HS-27A (cell line): ENCODE data around the gene MAD1L1.

Source experiments
- DNase-seq: peaks from one replicate; pipeline ENCODE4 v3.0.0-alpha.2; 2012; ENCODE audit warnings: low read depth, missing footprints

MAD1L1 gene

DNA sequence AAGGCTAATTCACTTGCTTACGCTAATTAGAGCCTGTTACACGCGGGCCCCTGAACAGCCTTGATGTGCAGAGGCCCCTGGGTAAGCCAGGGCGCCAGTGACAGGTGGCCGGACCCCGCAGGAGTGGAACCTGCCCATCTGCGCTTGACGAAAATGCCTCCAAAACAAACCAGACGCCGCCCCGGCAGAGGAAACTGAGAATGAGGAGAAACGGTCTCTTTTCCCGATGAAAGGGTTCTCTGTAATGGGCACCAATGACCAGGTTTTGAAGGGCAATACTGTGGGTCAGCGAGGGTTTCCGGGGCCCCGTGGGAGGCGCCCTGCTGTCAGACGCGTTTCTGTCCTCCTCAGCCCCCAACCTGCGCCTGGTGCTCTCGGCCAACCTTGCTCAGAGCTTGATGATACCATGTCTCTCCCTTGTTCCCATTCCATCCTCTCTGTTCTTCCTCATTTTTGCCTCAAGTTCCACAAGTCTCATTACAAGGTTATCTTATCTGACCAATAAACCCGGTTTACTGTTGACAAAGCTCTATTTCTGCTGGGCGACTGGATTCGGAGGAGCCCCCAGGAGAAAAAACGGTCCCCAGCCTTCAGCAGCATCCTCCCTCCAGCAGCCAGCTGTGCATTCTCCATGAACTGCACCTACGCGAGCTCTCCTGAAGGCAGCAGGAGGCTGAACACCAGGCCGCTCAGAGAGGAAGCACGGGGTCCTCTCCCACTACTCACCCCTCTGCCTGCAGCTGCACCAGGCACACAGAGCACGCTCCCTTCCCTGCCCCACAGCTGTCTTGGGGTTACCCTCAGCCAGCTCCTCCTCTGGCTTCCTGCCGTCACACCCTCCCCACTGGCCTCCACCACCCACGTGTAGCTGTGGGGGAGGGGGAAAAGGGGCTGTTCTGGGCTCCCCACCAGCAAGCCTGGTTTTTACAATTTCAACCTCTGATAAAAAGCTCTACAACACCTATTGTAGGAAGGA, 202.0 kb downstream of the MAD1L1 start:
- DNase-seq, result no peak

DNA sequence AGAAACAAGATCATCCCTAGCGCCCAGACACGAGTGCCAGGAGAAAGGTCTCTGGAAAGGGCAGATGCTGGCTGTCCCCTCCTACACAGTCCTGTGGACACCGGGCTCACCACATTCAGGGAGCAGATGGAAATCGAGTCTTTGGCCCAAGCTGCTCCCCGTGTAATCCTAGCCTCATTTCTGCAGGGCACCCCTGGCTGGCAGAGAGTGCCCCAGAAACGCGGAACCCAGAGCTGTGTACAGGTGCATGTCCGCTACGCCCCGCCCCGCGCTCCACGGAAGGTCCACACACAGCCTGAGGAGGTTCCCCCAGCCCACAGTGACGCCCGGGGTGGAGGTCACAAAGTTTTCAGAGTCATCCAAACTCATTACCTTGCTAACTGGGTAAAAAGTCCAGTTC, 202.8 kb downstream of the MAD1L1 start:
- DNase-seq, result no peak

DNA sequence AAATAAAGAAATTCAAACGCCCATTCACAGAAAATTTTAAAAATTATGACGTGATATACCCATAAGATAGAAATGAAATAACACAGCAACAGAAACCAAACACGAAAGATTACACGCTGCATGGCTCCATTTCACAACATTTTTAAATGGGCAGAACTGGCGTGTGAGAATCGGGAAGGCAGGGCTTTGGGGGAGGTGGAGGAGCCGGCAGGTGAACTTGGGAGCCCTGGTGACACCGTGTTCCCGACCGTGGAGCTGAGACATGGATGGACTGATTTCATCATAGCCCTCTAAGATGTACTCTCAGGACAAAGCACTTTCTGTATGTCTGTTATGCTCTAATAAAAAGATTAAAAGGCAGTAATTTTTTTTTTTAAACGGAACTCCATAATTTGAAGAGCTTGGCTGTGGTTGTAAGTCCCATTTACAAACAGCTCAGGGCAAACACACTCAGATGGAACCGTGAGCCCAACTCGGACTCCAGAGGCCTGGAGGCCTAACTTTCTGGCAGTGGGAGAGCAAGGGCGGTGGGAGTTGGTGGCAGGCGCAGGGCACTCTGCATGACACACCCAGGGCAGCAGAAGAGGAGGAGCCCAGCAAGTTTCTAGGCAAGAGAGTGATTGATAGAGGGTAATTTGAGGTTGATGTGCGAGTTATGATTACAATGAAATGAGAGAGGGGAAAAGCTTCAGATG, 203.4 kb downstream of the MAD1L1 start:
- no peak for DNase-seq

DNA sequence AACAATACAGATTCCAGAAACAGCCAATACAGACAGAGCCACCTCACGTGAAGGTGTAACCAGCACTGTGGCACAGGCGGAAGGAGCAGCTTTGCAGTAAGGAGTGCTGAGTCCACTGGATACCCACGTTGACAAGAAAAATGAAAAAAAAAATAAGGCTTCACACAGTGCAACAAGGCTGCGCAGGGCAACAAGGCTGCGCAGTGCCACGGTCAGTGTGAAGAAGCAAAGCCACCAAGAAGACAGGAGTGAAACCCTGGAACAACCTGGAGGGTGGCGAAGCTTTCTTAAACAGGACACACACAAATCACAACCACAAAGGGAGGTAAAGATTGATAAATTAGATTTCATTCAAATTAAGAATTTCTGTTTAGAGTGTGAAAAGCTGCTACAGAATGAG, 204.0 kb downstream of the MAD1L1 start:
- DNase-seq, result no peak

DNA sequence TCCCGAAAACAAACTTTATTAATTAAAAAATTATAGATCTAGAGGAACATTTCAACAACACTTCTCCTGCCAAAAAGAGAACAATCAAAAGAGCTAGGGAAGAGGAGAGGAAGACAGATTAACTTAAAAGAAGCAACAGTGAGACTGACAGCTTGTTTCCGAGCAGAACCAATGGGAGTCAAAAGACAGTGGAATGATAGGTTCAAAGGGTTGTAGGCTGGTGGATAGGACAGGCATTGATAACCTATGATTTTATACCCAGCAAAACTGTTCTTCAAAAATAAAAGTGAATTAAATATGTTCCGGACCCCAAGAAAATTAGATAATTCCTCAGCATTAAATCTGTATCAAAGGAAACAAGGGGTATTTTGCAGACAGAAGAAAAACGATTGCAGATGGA, 207.6 kb downstream of the MAD1L1 start:
- no peak for DNase-seq

DNA sequence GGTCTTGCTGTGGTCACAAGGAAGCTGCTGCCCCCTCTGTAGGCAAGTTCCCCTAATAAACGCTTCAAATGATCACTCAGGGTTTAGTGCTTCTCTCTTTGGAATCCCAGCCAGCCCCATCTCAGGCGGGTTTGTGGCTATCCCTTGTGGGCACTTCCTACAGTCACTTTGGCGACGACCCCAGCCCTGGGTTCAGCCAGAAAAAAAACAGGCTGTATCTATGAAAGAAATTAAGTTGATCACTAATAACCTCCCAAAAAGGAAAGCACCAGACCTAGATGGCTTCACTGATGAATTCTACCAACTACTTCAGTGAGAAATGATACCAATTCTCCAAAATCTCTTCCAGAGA, 208.2 kb downstream of the MAD1L1 start:
- no peak for DNase-seq

DNA sequence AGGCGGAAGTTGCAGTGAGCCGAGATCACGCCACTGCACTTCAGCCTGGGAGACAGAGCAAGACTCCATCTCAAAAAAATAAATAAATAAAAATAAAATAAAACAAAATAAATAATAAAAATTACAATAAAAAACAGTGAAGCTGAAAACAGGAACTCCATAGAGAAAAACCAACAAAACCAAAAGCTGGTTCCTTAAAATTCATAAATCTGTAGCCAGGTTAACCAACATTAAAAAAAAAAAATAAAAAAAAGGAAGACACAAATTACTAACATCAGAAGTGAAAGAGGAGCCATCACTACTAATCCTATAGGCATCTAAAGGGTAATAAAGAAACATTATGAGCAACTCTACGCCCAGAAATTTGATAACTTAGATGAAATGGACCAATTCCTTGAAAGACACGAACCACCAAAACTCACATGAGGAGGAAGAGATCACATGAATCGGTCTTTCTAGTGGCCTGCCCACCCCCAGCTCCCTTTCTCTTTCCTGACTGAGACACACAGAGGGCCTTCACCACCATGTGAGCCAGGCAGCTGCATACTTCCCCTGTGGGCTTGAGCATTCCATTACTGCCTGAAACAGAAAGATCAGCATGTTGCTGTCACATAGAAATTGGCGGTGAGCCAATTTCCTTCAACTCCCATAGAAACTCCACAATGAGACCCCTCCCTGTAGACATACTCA, 208.7 kb downstream of the MAD1L1 start:
- no peak for DNase-seq

DNA sequence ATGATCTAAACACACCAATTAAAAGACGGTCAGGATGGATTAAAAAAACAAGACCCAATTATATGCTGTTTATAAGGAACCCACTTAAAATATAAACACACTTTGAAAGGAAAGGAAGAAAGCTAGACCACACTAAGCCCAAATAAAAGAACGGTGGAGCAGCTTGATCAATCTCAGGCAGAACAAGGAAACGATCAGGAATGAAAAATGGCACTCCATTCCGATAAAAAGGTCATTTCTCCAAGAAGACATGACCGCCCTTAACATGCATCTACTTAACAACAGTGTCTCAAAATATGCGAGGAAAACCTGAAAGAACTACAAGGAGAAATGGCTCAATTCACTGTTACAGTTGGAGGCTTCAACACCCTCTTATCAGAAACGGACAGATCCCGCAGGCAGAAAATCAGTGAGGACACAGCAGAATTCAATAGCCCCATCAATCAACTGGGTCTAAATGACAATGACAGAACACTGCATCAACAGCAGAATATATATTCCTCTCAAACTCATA, 210.0 kb downstream of the MAD1L1 start:
- no peak for DNase-seq

DNA sequence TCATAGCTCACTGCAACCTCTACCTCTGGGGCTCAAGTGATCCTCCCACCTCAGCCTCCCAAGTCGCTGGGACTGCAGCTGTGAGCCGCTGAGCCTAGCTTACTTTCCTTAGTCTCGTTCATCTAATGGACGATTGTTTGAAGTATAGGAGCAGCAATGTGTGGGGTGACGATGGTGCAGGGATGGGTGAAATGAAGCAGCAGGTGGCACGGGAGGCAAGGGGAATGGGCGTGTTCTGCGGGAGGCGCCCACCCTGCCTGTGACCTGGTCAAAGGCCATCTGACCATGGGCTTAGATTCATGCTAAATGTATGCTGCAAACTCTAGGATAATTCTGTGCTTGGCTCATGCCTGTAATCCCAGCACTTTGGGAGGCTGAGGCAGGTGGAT, 210.7 kb downstream of the MAD1L1 start:
- DNase-seq, result no peak

DNA sequence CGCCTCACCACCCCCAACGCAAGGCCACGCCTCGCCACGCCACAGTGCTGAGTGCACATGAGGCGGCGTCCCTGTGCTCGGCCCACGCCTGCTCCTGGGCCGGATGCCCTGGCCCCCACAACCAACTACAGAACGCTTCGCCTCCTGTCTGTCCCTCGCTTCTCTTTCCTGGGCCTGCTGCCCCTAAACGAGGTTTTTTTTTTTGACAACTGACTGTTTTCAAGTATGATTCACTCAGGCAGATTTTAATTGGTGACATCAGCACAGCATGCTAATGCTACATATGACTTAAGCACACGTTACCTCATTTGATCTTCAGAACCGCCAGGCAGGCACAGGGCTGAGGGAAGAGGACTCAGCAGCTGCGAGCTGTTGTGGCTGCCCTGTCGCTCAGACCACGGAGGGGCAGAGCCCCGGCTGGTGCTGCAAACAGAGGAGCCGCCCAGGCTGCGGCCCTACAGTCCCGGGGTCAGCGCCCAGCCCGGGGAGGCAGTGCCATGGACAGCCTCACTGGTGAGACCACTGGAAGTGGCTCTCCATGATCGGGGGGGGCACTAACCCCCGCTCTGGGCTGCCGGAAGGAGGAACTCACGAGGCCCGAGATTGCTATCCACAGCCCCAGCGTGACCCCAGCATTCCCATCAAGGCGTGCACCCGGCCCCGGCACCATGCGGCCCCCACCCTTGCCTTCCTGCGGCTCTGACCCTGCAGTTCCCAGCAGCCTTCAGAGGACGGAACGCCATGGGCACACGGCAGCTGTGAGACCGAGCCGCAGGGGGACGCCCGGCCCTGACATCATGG, 212.8 kb downstream of the MAD1L1 start:
- DNase-seq, result no peak

DNA sequence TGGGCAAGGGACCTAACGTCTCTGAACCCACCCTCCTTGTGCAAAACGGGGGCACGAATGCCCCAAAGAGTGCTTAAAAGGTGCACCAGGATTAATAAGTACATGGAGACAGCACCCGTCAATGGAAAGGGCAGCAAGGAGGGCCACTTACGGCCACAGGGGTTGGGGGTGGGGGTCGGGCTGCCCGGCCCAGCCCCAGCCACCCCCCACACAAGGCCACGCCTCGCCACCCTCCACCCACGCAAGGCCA, 213.4 kb downstream of the MAD1L1 start:
- no peak for DNase-seq

DNA sequence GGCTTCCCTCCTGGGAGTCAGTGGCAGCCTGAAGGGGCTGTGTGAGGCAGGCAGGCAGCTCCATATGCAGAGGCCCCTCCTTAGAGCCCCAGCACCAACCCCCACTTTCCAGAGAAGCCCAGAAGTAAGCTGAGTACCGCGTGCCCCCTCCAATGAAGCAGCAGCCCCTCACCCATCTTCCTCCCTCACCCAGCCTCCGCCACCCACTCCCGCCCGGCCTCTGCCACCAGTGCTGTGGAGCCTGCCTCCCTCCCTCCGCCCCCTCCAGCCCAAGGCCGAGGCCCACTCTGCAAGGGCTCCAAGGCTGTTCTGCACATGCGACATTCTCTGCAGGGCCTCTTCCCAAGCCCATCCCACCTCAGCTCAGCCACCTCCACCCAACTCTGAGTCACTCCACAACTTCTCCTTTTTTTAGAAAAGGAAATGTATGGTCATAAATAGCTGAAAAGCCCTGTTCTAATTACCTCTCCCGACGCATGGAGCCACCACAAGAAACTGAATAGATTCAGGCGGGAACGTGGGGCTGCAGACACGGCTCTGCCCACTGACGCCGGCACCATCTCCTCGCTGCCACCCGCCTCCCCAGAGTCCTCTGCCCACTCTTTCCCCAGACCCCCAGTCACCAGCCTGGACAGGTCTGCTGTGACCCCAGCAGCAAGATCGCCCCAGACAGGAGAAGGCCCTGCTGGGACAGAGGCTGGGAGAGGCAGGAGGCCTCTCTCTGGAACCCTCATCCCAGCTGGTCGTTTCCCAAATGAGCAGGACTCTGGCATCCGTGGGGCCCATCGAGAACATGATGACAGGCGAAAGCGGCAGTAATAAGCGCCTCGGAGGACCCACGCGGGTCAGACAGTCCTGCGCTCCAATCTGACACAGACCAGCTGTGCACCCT, 213.9 kb downstream of the MAD1L1 start:
- no peak for DNase-seq

DNA sequence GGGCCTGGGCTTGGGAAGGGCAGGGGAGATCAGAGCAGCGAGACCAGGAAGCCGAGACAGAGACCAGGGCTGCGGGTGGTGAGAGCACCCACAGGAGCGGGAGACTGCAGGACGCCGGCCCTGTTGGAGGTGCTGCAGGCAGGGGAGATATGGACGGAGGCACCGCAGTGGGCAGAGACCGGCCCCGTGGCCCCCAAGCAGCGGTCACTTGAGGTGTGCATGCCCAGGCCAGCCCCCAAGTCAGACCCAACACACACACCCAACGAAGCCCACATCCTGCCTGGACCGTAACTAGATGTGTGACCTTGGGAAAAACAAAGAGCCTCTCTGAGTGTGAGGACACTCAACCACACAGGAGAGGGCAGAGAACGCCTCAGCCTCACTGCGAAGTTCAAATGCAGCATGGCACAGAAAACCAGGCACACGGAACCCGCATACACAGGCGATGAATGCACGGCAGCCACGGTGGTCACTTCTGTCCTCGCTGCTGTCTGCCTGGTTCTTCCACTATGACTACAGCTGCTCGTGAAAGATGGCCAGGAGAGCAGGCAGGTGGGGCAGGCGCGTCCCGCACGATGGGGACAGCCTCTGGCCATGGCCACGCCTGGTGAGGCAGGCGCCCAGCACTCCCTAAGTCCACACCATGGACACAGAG, 214.7 kb downstream of the MAD1L1 start:
- DNase-seq, result no peak

DNA sequence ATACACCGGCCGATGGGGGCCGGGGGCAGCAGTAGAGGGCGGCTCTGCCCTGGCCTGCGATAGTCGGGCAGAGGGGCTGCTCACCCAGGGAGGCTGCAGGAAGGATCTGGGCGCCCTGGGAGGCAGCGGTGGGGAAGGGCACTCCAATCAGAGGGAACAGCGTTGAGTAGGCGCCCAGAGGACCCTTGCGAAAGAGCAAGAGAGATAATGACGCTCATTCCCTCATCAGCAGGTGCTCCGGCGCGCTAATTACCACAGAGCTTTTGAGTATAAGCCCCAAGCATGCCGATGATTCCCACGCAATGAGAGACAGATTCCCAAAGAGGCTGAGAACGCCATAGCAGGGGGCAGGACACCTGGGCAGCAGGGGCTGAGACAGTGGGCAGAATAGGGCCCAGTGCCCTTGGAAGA, 215.3 kb downstream of the MAD1L1 start:
- DNase-seq, result no peak

DNA sequence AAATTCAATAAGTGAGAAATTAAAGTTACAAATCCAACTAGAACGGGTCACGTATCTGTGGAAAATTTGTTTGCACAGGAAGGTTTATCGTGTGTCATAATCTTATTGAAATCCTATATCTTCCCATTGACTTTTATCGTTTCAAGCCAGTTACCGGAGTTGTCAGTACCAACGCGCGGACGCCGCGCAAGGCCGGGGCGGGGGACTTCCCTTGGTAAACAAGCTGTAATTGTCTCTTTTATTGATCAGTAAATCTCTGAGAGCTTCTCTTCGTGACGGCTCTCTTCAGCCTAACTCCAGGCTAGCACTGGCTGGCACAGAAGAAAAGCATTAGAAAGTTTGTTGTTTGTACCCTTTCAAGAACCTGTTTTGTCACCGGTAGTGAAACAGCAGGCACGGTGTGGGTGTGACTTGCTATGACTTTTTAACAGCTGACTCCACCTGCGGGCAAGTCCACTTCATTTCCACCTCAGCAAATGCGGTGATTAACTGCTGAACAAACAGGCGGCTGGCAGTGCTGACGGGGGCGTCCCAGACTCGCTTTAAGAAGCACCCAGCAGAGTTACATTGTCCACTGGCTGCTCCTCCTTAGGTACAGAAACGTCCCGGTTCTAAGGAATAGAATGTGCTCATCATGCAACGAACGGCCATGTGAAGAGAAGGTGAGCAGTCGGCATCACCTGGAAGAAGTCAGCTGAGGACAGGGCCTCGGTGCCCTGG, 215.8 kb downstream of the MAD1L1 start:
- no peak for DNase-seq

DNA sequence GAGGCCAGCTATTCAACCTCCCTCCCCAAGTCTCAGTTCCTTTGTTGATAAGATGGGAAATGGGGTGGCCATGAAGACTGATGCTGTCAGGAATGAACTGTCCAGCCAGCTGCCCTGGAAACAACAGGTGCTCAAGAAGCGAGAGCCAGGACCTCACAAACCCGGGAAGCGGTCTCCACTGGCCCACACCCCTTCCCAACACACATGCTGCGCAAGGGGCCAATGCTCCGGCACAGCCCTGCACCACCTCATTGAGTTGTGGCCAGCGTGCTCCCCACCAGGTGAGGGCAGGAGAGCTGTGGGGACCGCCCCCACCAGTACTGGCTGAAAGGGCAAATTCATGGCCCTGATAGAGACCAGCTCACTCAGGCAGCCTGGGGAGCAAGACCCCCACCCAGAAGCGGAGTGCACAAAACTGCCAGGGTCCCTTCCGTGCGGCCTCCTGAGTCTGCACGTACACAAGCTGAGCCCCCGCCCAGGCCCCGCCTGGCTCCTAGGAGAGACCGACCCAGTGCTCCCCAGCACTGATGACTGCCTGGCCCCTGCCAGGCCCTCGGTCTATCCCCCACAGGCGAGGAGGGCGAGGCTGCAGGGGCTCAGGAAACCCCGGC, 216.6 kb downstream of the MAD1L1 start:
- no peak for DNase-seq

DNA sequence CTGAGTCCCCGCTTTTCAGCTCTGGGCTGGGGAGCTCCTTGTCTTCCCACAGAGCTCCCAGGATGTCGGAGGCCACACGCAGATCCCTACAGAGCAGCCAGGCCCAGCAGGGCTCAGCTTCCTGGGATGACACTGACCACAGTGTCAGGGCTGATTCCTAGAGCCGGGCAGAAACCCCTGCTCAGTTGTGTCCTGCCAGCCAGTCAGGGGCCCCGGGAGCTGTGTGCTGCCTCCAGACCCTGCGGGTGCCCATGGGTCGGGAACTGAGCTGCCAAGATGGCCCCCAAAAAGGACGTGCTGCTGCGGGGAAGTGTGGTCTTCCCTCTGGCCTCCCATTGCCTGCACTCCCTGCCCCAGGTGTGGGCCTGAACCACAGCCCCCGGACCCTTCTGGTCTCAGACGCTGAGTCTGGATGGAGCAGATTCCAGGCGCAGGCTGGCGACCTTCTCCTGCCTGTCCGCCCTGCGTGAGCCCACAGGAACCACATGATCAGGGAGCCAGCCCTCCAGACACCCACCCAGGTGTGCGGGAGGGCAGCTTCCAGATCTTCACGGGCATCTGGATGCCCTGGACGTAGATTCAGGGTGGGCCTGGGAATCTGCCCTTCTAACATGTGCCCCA, 217.4 kb downstream of the MAD1L1 start:
- DNase-seq, result no peak

DNA sequence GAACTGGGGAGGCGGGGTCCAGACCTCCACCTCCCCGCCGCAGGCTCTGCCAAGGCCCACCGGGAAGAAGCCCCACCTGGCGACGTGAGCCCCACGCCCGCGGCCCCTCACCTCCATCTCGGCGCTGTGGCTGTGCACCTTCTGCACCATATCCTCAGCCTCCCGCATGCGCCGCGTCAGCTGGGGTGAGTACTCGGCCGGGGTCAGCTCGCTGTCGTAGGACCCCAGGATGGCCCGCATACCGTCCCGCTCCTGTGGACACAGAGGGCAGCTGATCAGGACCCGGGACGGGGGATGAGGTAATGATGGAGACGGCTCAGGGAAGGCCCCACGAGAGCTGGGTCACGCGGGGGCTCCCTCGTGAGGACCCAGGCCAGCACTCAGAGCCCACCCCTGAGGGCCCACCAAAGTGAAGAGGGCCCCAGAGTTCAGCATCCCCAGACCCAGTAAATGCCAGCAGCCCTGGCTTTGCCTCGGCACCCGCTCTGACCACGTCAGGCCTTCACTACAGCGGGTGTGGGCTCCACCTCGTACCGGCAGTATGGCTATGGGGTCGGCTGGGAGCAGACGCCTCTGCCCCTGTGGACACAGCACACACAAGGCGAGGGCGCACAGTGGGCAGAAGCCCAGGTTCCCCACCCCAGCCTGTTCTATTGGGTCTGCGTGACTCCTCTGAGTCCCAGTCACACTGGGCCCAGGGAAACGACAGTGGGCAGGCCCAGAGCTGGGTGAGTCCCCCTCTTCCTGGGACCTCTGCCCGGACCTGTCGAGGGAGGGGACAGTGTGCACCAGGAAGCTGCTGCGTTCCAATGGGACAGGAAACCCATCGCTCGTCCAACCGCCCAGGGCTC, 218.1 kb downstream of the MAD1L1 start:
- DNase-seq, result no peak
